ENCODE data around the gene EPRS1. TPM values are rescaled to one million over a fixed set of nuclear protein-coding genes. Genes with fewer than 3 reads are reported as not detected.

The EPRS1 gene
- total and polyA plus RNA-seq, 2 of the 13 experiments (the other 11 are each of a cell fraction or from before 2014, with no cell fraction given): 86.1 to 124 TPM

- no peak overlapping the region for H3K27ac ChIP-seq (ENCODE audit: extremely low read length, insufficient read depth, low read length)
- H3K79me2 ChIP-seq (ENCODE audit: insufficient read depth, low read length): no peaks in the 10 kb centered on the region
- H2AFZ ChIP-seq (ENCODE audit: low read length): no peak overlapping the region
- no peak overlapping the region for H3K9ac ChIP-seq (ENCODE audit: insufficient read depth, low read depth, low read length)
- FAIRE-seq (no peak), DNase-seq (ENCODE audit: low spot score) (no peak), ATAC-seq (no peak)
- no peaks in the 10 kb centered on the region for H3K4me1 ChIP-seq (ENCODE audit: insufficient read depth, low read length)
- in situ Hi-C loops (cut with HindIII; ENCODE audit: extremely low pct_ligation_motif_present, low pct_unique_long_range_greater_than_20kb) (no loop called here), intact Hi-C loops (cut with micrococcal nuclease; ENCODE audit: unreplicated experiment) (loop anchor here (5.0 kb wide), 1 partner anchor 170 kb away; no protein-coding TSS in a partner anchor)
- CTCF ChIA-PET (ENCODE audit: low intra/inter-chr PET ratio, low total read pairs): no interaction called here
- H3K4me3 ChIP-seq (replicated peaks in 1 of 3; ENCODE audit: insufficient read depth in 1 of 3, low read depth in 2 of 3, low read length in 3 of 3): no peak overlapping the region
- H3K27me3 ChIP-seq (ENCODE audit: control insufficient read depth in 1 of 2, insufficient read depth in 2 of 2, low read length in 2 of 2): no peaks in the 10 kb centered on the region
- H3K9me3 ChIP-seq (ENCODE audit: low read length): no peaks in the 10 kb centered on the region
- TF ChIP-seq PAWR (CRISPR knock-in tag; IDR thresholded peaks at IDR 0.05; ENCODE audit: borderline replicate concordance): no peak
- no peak for TF ChIP-seq ZFY (CRISPR knock-in tag; IDR thresholded peaks at IDR 0.05)
- no peak for TF ChIP-seq ZBTB38 (CRISPR knock-in tag; IDR thresholded peaks at IDR 0.05)
- TF ChIP-seq, protein P1, sequence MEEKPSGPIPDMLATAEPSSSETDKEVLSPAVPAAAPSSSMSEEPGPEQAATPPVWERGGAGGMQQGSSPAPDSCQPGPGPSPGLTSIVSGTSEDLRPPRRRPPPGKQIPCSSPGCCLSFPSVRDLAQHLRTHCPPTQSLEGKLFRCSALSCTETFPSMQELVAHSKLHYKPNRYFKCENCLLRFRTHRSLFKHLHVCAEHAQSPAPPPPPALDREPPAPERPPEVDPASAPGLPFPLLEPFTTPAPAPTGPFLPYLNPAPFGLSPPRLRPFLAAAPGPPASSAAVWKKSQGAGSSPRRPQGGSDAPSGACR (CRISPR knock-in tag; IDR thresholded peaks at IDR 0.05): no peak
- WGBS (ENCODE audit: low lambda C conversion rate): 87% methylated on average over 3 of the region's 3 CpGs
- H3K4me2 ChIP-seq (ENCODE audit: low read depth, low read length): no peak overlapping the region
- no TSS peak for BruUV-seq (replicated peaks)
- H3K36me3 ChIP-seq (replicated peaks in 1 of 2; ENCODE audit: control insufficient read depth in 1 of 2, insufficient read depth in 2 of 2, low read length in 2 of 2): peaks cover 9 to 75% of the 10 kb centered on the region in 2 experiments
- POLR2A ChIA-PET: no interaction called here
- H4K20me1 ChIP-seq (ENCODE audit: insufficient read depth, low read length): no peaks in the 10 kb centered on the region
Measured at GRCh38 chr1:220007438-220007837, 38.9 kb downstream of the EPRS1 start.

- POLR2A ChIA-PET: interaction anchor here (0.7 kb wide), 1 partner anchor 94 kb away, joined by 4 read pairs; no protein-coding TSS in a partner anchor
- TF ChIP-seq ZNF232 (CRISPR knock-in tag; IDR thresholded peaks at IDR 0.05; ENCODE audit: borderline replicate concordance): no peak
- no peak for TF ChIP-seq NFATC3 (CRISPR knock-in tag; IDR thresholded peaks at IDR 0.05)
- TF ChIP-seq EP300 (IDR thresholded peaks at IDR 0.05; ENCODE audit: low read depth in 2 of 2, low read length in 2 of 2): no peak
- no peak for TF ChIP-seq EP300 (CRISPR knock-in tag; IDR thresholded peaks at IDR 0.05; ENCODE audit: borderline replicate concordance)
- no peak for TF ChIP-seq IRF9 (CRISPR knock-in tag; IDR thresholded peaks at IDR 0.05; ENCODE audit: borderline replicate concordance)
- no peak for TF ChIP-seq ARID2 (CRISPR knock-in tag; IDR thresholded peaks at IDR 0.05; ENCODE audit: borderline replicate concordance)
- TF ChIP-seq PATZ1 (CRISPR knock-in tag; IDR thresholded peaks at IDR 0.05): no peak
Measured at GRCh38 chr1:220005489-220005888, 40.8 kb downstream of the EPRS1 start.

More at GRCh38 chr1:220005489-220005888, 40.8 kb downstream of the EPRS1 start:
- CTCF ChIA-PET (ENCODE audit: low intra/inter-chr PET ratio, low total read pairs): no interaction called here
- Histone ChIP-seq H2AFZ (ENCODE audit: low read length) (no peak overlapping the region), H3K4me2 (ENCODE audit: low read depth, low read length) (no peak overlapping the region), H3K9me3 (ENCODE audit: low read length) (no peaks in the 10 kb centered on the region), H4K20me1 (ENCODE audit: insufficient read depth, low read length) (no peaks in the 10 kb centered on the region), H3K36me3 (replicated peaks in 1 of 2; ENCODE audit: control insufficient read depth in 1 of 2, insufficient read depth in 2 of 2, low read length in 2 of 2) (peaks cover 10 to 70% of the 10 kb centered on the region in 2 experiments), H3K79me2 (ENCODE audit: insufficient read depth, low read length) (no peaks in the 10 kb centered on the region), H3K9ac (ENCODE audit: insufficient read depth, low read depth, low read length) (no peak overlapping the region), H3K4me3 (replicated peaks in 1 of 3; ENCODE audit: insufficient read depth in 1 of 3, low read depth in 2 of 3, low read length in 3 of 3) (no peak overlapping the region), H3K27me3 (ENCODE audit: control insufficient read depth in 1 of 2, insufficient read depth in 2 of 2, low read length in 2 of 2) (no peaks in the 10 kb centered on the region), H3K27ac (ENCODE audit: extremely low read length, insufficient read depth, low read length) (no peak overlapping the region), H3K4me1 (ENCODE audit: insufficient read depth, low read length) (no peaks in the 10 kb centered on the region)
- in situ Hi-C loops (cut with HindIII; ENCODE audit: extremely low pct_ligation_motif_present, low pct_unique_long_range_greater_than_20kb): no loop called here
- no peak for DNase-seq (ENCODE audit: low spot score)
- intact Hi-C loops (cut with micrococcal nuclease; ENCODE audit: unreplicated experiment): loop anchor here (5.0 kb wide), 1 partner anchor 168 kb away; no protein-coding TSS in a partner anchor
- FAIRE-seq: no peak
- no TSS peak for BruUV-seq (replicated peaks)
- no peak for ATAC-seq
- 75% methylated on average over 5 of the region's 5 CpGs for WGBS (ENCODE audit: low lambda C conversion rate)
